T-cell (primary cell): ENCODE data around the gene EFEMP1. TPM values are rescaled to one million over a fixed set of nuclear protein-coding genes. Genes with fewer than 3 reads are reported as not detected.
"Not testable (repeated sequence)": the region's sequence is repeated elsewhere in the genome, so short reads cannot be mapped to it uniquely, and the experiment has no call there.

Experiments
- ATAC-seq, 4 experiments: fragments of 200-7000 bp in 3 of 4; fragments of 150-1000 bp in 1 of 4; cut with Tn5 transposase; replicated peaks in 1 of 4; 1 replicate in 3 of 4; 2 replicates in 1 of 4; pipeline ENCODE4 v1.10.0; 2021; ENCODE audit warnings: moderate library complexity in 3 of 4, mild to moderate bottlenecking in 2 of 4, moderate number of reproducible peaks in 1 of 4
- CTCF ChIA-PET, 2 donors: fragments of 300-600 bp; sonication (Branson Sonifier 250); formaldehyde crosslinking; loops; one replicate each; lab custom pipeline; 2022; ENCODE audit warnings: antibody characterized with exemption in 2 of 2; lab: Charles Lee
- POLR2A ChIA-PET, 2 donors: fragments of 300-600 bp; sonication (Branson Sonifier 250); formaldehyde crosslinking; loops; one replicate each; lab custom pipeline; 2022; ENCODE audit warnings: antibody characterized with exemption in 2 of 2; lab: Charles Lee
- DNase-seq, 35 experiments: peaks; one replicate each; pipeline versions ENCODE4 v3.0.0 to v3.0.0-alpha.2; 2013 to 2023
- H3K27ac ChIP-seq: one replicate; pipeline ENCODE4 v1.5.1; 2013; ENCODE audit warnings: low read length
- H3K27me3 ChIP-seq, 2 experiments: replicated peaks in 1 of 2; 1 replicate in 1 of 2; 2 replicates in 1 of 2; pipeline versions ENCODE4 v1.6.1 to v1.7.0; 2013; ENCODE audit warnings: low read length in 1 of 2, mixed read lengths in 1 of 2; ENCODE audit not compliant: control insufficient read depth in 2 of 2, insufficient read depth in 2 of 2; ENCODE audit errors: extremely low read depth in 1 of 2
- H3K36me3 ChIP-seq, 2 donors: 1 replicate in 1 of 2; 2 replicates in 1 of 2; pipeline versions ENCODE4 v1.6.1 to v1.7.0; 2013; ENCODE audit warnings: low read length in 1 of 2; ENCODE audit not compliant: control insufficient read depth in 2 of 2, insufficient read depth in 1 of 2; ENCODE audit errors: extremely low read depth in 1 of 2
- H3K4me1 ChIP-seq, 2 experiments: 1 replicate in 1 of 2; 2 replicates in 1 of 2; pipeline versions ENCODE4 v1.6.1 to v1.7.0; 2013; ENCODE audit warnings: low read length in 2 of 2, mixed read lengths in 1 of 2; ENCODE audit not compliant: insufficient read depth in 2 of 2, control insufficient read depth in 1 of 2; ENCODE audit errors: extremely low read depth in 1 of 2
- H3K4me3 ChIP-seq, 2 donors: 1 replicate in 1 of 2; 2 replicates in 1 of 2; pipeline versions ENCODE4 v1.5.1 to v1.7.0; 2013; ENCODE audit warnings: mild to moderate bottlenecking in 2 of 2, low read length in 1 of 2, moderate library complexity in 1 of 2; ENCODE audit not compliant: control insufficient read depth in 1 of 2; ENCODE audit errors: extremely low read depth in 1 of 2
- H3K9me3 ChIP-seq: 2 replicates; pipeline ENCODE4 v1.7.0; 2013
- H3K27ac Mint-ChIP-seq, 2 donors: one replicate each; pipeline ENCODE4 v1.8.0; 2020 to 2021; ENCODE audit warnings: mild to moderate bottlenecking in 2 of 2, mixed read lengths in 2 of 2
- H3K27me3 Mint-ChIP-seq, 2 donors: one replicate each; pipeline ENCODE4 v1.8.0; 2021 to 2022; ENCODE audit warnings: mixed read lengths in 2 of 2
- H3K36me3 Mint-ChIP-seq: one replicate; pipeline ENCODE4 v1.8.0; 2021; ENCODE audit warnings: mixed read lengths
- H3K4me1 Mint-ChIP-seq, 3 donors: one replicate each; pipeline ENCODE4 v1.8.0; 2020 to 2022; ENCODE audit warnings: mixed read lengths in 3 of 3, mild to moderate bottlenecking in 1 of 3
- H3K4me3 Mint-ChIP-seq, 3 donors: one replicate each; pipeline ENCODE4 v1.8.0; 2020 to 2022; ENCODE audit warnings: mild to moderate bottlenecking in 3 of 3, mixed read lengths in 3 of 3, moderate library complexity in 3 of 3
- H3K9me3 Mint-ChIP-seq, 3 donors: one replicate each; pipeline ENCODE4 v1.8.0; 2020 to 2022; ENCODE audit warnings: mixed read lengths in 3 of 3
- WGBS: methylation state at CpG from one replicate; pipeline ENCODE4 v1.1.5; 2013; ENCODE audit warnings: missing lambda C conversion rate; ENCODE audit not compliant: insufficient coverage; 5-methylcytosine and 5-hydroxymethylcytosine counted together
- total RNA-seq, 35 experiments: library from RNA in 6 of 35; stranded (reverse) in 6 of 35; fragments of 120-200 nt in 1 of 35; gene quantifications; one replicate each; pipeline versions ENCODE4 v1.2.1 to v1.2.4 and lab custom pipeline; 2013 to 2026

The EFEMP1 gene
- total RNA-seq, 5 donors from 2014 or later (not counting 1 experiment from before 2014, with no cell fraction given), result 0.30 to 0.95 (median 0.73) TPM; not detected in 2

DNA sequence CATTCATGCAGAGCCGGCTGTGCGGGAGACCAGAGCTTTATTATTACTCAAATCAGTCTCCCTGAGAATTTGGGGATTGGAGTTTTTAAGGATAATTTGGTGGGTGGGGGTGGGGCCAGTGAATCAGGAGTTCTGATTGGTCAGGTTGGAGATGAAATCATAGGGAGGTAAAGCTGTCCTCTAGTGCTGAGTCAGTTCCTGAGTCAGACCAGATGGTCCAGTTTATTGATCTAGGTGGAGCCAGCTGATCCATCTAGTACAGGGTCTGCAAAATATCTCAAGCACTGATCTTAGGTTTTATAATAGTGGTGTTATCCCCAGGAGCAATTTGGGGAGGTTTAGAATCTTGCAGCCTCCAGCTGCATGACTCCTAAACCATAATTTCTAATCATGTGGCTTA lies 96.2 kb downstream of the EFEMP1 start:
- H3K4me3 Mint-ChIP-seq, H3K27ac Mint-ChIP-seq, H3K9me3 ChIP-seq, H3K27me3 Mint-ChIP-seq, H3K4me3 ChIP-seq, H3K9me3 Mint-ChIP-seq, ATAC-seq, H3K4me1 ChIP-seq, H3K27ac ChIP-seq, POLR2A ChIA-PET, H3K4me1 Mint-ChIP-seq, H3K36me3 Mint-ChIP-seq, DNase-seq, H3K36me3 ChIP-seq: not testable (repeated sequence)
- WGBS, result no CpG with 5 or more reads among the region's 2 CpGs
- peaks cover 0 to 17% of the 10 kb centered on the region in 2 experiments for H3K27me3 ChIP-seq
- CTCF ChIA-PET, result interaction anchor here in 1 of 2 donors (0.6 kb wide), 1 partner anchor 512 kb away, joined by 4 read pairs; no protein-coding TSS in a partner anchor

DNA sequence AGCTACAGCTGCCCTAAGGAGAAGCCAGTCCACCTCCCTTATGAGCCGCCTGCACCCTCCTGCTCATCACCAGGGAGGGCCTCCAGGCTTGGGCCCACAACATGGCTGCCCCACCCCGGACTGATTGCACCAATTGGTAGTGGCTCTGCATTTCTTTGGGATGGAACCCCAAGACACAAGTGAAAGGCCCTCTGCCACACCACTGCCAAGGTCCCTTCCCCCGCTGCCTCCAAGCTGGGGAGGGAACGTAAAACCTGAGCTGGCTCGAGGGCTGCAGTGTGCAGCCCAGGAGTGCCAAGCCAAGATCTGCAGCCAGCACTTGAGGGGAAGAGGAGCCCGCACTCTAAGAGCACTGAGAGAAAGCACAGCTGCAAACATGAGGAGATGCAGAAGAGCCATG lies 97.3 kb downstream of the EFEMP1 start:
- 81% methylated on average over 5 of the region's 6 CpGs for WGBS
- CTCF ChIA-PET, result no interaction called here
- peaks cover 0 to 17% of the 10 kb centered on the region in 2 experiments for H3K27me3 ChIP-seq
- no peaks in the 10 kb centered on the region for H3K4me1 ChIP-seq
- no peaks in the 10 kb centered on the region for H3K27me3 Mint-ChIP-seq
- H3K9me3 Mint-ChIP-seq, result peaks cover 0 to 4% (median 0%) of the 10 kb centered on the region in 3 donors
- no peaks in the 10 kb centered on the region for H3K9me3 ChIP-seq
- H3K36me3 ChIP-seq, result no peaks in the 10 kb centered on the region
- no peak for ATAC-seq
- no peak overlapping the region for H3K4me3 Mint-ChIP-seq
- H3K36me3 Mint-ChIP-seq, result no peaks in the 10 kb centered on the region
- no peak overlapping the region for H3K27ac Mint-ChIP-seq
- no peak overlapping the region for H3K4me3 ChIP-seq
- DNase-seq, result no peak
- H3K4me1 Mint-ChIP-seq, result no peaks in the 10 kb centered on the region
- H3K27ac ChIP-seq, result no peak overlapping the region
- POLR2A ChIA-PET, result no interaction called here

DNA sequence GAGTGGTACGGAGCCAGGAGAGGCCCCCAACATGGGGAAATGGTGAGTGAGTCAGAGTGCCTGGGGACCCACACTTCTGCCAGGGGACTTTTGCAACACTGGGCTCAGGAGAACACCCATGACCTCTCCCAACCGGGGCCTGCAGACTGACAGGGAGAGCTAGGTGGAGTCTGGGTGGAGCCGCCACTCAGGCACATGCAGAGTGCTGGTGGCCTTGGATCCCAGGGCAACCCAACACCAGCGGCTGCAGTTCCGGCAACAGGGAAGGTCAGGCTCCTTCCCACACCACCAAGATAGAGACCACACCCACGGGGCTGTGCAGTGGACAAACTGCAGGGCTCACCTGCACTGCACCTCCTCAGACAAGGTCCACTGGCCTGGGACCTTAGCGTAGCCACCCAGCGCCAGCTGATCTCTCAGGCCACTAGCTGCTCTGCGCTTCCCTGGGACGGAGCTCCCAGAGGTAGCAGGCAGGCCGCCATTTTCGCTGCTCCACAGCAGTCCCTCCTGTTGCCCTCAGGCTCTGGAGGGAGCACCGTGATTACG lies 99.0 kb downstream of the EFEMP1 start:
- Mint-ChIP-seq H3K27ac (no peak overlapping the region), H3K27me3 (no peaks in the 10 kb centered on the region), H3K9me3 (no peaks in the 10 kb centered on the region), H3K36me3 (no peaks in the 10 kb centered on the region), H3K4me3 (no peak overlapping the region), H3K4me1 (no peaks in the 10 kb centered on the region)
- POLR2A ChIA-PET, result no interaction called here
- ATAC-seq (no peak), DNase-seq (no peak)
- Histone ChIP-seq H3K27ac (no peak overlapping the region), H3K36me3 (no peaks in the 10 kb centered on the region), H3K4me3 (no peak overlapping the region), H3K27me3 (peaks cover 0 to 17% of the 10 kb centered on the region in 2 experiments), H3K9me3 (no peaks in the 10 kb centered on the region), H3K4me1 (no peaks in the 10 kb centered on the region)
- CTCF ChIA-PET, result no interaction called here
- 89% methylated on average over 12 of the region's 14 CpGs for WGBS

Other genes with a start within 250 kb of the EFEMP1 start
- 10 to 100 TPM; 13.3 to 31.0 (median 25.7) TPM for gene PNPT1, start 229.9 kb downstream of the EFEMP1 start, total RNA-seq